ENCODE measurements around the gene RNF130.
"Not testable (repeated sequence)": the region's sequence is repeated elsewhere in the genome, so short reads cannot be mapped to it uniquely, and the experiment has no call there.

The RNF130 gene

GRCh38 chr5:179973391-179973790 lies 98.2 kb downstream of the RNF130 start:
- no peak for TF ChIP-seq CTCF (IDR thresholded peaks at IDR 0.05; ENCODE audit: extremely low read depth, missing control alignments)
- DNase-seq (ENCODE audit: low spot score) = no peak

GRCh38 chr5:179969110-179969509 lies 102.4 kb downstream of the RNF130 start:
- no peak for TF ChIP-seq CTCF (IDR thresholded peaks at IDR 0.05; ENCODE audit: extremely low read depth, missing control alignments)
- no peak for DNase-seq (ENCODE audit: low spot score)

- TF ChIP-seq CTCF (IDR thresholded peaks at IDR 0.05; ENCODE audit: extremely low read depth, missing control alignments) = no peak
- DNase-seq (ENCODE audit: low spot score) = no peak
Observed at GRCh38 chr5:179967489-179967888, 104.1 kb downstream of the RNF130 start.

GRCh38 chr5:179964015-179964414 lies 107.5 kb downstream of the RNF130 start:
- TF ChIP-seq CTCF (IDR thresholded peaks at IDR 0.05; ENCODE audit: extremely low read depth, missing control alignments) = no peak
- DNase-seq (ENCODE audit: low spot score) = no peak

- no peak for DNase-seq (ENCODE audit: low spot score)
- TF ChIP-seq CTCF (IDR thresholded peaks at IDR 0.05; ENCODE audit: extremely low read depth, missing control alignments) = no peak
Observed at GRCh38 chr5:179963375-179963774, 108.2 kb downstream of the RNF130 start.

GRCh38 chr5:179960204-179960831 lies 111.2 kb downstream of the RNF130 start:
- no peak for DNase-seq (ENCODE audit: low spot score)
- TF ChIP-seq CTCF (IDR thresholded peaks at IDR 0.05; ENCODE audit: extremely low read depth, missing control alignments) = no peak

GRCh38 chr5:179959641-179960040 lies 111.9 kb downstream of the RNF130 start:
- no peak for DNase-seq (ENCODE audit: low spot score)
- TF ChIP-seq CTCF (IDR thresholded peaks at IDR 0.05; ENCODE audit: extremely low read depth, missing control alignments) = no peak

- DNase-seq (ENCODE audit: low spot score) = not testable (repeated sequence)
Observed at GRCh38 chr5:179959118-179959517, 112.4 kb downstream of the RNF130 start.

Measured in GM20000 (cell line).